SJCRH30 (cell line): ENCODE measurements around the gene LIFR. TPM values are rescaled to one million over a fixed set of nuclear protein-coding genes. Genes with fewer than 3 reads are reported as not detected.
"Not testable (repeated sequence)": the region's sequence is repeated elsewhere in the genome, so short reads cannot be mapped to it uniquely, and the experiment has no call there.

Experiments
- DNase-seq, 2 experiments: peaks; one replicate each; pipeline ENCODE4 v3.0.0-alpha.2; 2015 to 2020
- H3K27ac ChIP-seq: fragments of 250-450 bp; sonication (Bioruptor Pico); 2 replicates; pipeline ENCODE4 v1.5.1; 2020; ENCODE audit warnings: mild to moderate bottlenecking, moderate library complexity
- H3K27me3 ChIP-seq: fragments of 250-450 bp; sonication (Bioruptor Pico); 2 replicates; pipeline ENCODE4 v1.5.1; 2020; ENCODE audit warnings: mild to moderate bottlenecking, moderate library complexity
- H3K36me3 ChIP-seq: fragments of 250-450 bp; sonication (Bioruptor Pico); 2 replicates; pipeline ENCODE4 v1.5.1; 2020; ENCODE audit warnings: mild to moderate bottlenecking, moderate library complexity
- H3K4me1 ChIP-seq: fragments of 250-450 bp; sonication (Bioruptor Pico); 2 replicates; pipeline ENCODE4 v1.5.1; 2020; ENCODE audit warnings: mild to moderate bottlenecking, moderate library complexity
- H3K4me3 ChIP-seq: fragments of 250-450 bp; sonication (Bioruptor Pico); 2 replicates; pipeline ENCODE4 v1.5.1; 2020; ENCODE audit warnings: mild to moderate bottlenecking, moderate library complexity
- H3K9me3 ChIP-seq: fragments of 250-450 bp; sonication (Bioruptor Pico); replicated peaks from 2 replicates; pipeline ENCODE4 v1.5.1; 2020; ENCODE audit warnings: mild to moderate bottlenecking, moderate library complexity
- total RNA-seq: library from RNA; depleted of rRNA; stranded (reverse); fragments of >200 nt; shearing (Covaris generic); gene quantifications from 2 replicates; pipeline ENCODE4 v1.2.3, GENCODE V29; 2014

The LIFR gene
- total RNA-seq, 1 experiment from 2014 or later = 30.6 TPM

DNA sequence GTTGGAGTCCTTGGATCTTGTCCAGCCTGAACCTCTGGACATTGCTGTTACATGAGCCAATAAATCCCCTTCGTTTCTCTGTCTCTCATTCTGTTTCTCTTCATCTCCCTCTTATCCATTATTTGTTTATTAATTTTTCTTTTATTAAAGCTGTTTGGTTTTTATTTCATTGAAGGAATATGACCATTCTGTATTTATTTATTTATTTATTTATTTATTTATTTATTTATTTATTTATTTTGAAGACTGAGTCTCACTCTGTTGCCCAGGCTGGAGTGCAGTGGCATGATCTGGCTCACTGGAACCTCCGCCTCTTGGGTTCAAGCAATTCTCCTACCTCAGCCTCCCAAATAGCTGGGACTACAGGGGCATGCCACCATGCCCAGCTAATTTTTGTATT, 10.9 kb upstream of the LIFR start:
- H3K36me3 ChIP-seq, H3K4me1 ChIP-seq, DNase-seq, H3K27me3 ChIP-seq, H3K9me3 ChIP-seq, H3K27ac ChIP-seq, H3K4me3 ChIP-seq: not testable (repeated sequence)

DNA sequence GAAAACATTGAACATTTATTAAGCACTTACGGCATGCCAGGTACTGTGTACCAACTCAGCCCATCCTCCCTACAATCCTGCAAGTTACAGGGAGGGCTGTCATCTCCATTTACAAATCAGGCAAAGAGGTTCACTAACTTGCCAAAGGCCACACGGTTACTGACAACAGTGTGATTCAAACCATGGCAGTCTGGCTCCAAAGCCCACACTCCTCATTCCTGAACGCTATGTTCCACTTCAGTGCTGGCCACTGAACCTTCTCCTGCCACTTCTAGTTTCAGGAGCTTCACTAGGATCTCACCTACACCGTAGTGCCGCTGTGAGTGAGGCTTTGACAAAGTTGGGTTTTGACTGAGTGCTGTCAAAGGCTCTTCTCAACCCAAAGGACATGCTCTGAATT, 7.2 kb upstream of the LIFR start:
- Histone ChIP-seq H3K4me1 (no peaks in the 10 kb centered on the region), H3K9me3 (no peaks in the 10 kb centered on the region), H3K27ac (no peak overlapping the region), H3K27me3 (no peaks in the 10 kb centered on the region; the same call in 1 of the 2 replicates), H3K4me3 (no peak overlapping the region), H3K36me3 (no peaks in the 10 kb centered on the region)
- no peak for DNase-seq

DNA sequence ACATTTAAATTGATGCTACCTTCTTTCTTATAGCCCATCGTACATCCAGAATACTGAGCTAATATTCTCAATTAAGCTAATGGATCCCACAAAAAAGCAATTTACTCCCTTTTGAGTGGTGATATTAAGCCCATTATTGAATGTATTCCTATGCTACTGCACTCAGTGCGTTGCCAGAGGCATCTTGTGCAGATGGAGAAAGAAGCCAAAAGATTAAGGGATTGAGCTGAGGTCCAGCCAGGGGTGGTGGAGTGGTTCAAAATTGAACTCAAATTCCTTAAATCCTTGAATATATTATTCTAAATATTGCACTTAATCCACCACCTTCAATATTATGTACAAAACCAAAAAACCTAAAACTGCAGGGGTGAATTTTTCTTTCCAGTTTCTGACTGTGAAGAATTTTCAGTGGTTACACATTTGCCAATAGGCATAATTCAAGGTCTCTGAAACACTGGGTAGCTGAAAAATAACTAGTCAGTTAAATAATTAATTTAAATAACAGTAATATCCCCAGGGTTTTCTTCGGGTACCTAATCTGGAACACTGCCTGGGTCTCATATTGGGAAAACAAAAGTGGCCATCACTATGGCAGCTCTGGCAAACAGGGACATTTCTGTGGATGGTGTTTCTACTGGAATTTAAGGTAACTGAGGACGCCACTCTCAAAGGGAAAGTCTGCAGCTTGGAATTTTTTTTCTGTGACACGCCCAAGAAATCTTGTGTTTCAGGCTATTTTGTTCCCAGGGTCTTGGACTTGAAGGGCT, 6.2 kb upstream of the LIFR start:
- Histone ChIP-seq H3K27me3 (no peaks in the 10 kb centered on the region; the same call in 1 of the 2 replicates), H3K4me1 (no peaks in the 10 kb centered on the region), H3K9me3 (no peaks in the 10 kb centered on the region), H3K4me3 (no peak overlapping the region), H3K36me3 (no peaks in the 10 kb centered on the region), H3K27ac (no peak overlapping the region)
- DNase-seq = no peak

DNA sequence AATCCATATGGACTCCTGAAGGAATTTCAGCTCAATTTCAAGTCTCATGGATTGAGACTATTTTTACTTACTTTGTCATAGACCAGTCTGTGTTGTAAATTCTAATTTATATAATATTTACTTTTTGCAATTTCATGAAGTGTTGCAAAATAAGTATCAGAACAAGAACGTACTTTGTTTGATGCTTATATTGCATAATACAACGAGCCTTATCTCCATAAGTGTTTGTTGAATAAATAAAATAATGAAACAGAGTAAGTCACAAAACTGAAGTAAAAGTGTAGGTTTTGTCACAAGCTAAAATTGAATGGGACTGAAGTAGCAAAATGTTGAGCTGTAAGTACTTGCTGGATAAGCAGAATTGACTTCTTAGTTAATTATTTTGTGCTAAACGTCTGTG, 3.0 kb upstream of the LIFR start:
- no peak overlapping the region for H3K27ac ChIP-seq

DNA sequence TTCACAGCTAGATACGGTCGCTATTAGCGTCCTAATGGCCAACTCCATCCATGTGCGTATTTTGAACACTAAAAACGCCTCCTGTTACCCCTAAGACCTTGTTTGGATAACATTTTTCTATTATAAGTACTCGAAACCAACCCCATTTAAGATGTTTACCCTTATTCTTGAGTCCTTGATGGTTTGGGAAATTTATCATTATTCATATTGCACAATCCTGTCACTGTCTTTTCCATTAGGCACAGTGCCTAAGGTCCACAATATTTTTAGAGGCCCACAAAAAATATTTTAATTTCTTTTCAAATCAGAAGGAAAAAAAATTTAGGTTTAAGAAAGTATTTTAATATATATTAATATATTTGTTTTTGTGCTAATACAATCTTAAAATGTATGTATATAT, 1.3 kb upstream of the LIFR start:
- Histone ChIP-seq H3K27me3 (no peaks in the 10 kb centered on the region), H3K4me3 (peak overlapping the region; percentile 93), H3K4me1 (peaks cover 5% of the 10 kb centered on the region; the same call in 1 of the 2 replicates), H3K36me3 (no peaks in the 10 kb centered on the region), H3K27ac (no peak overlapping the region), H3K9me3 (no peaks in the 10 kb centered on the region)
- no peak for DNase-seq

More for the DNA sequence above, 3.0 kb upstream of the LIFR start:
- H3K9me3 ChIP-seq = no peaks in the 10 kb centered on the region
- H3K27me3 ChIP-seq = no peaks in the 10 kb centered on the region
- no peaks in the 10 kb centered on the region for H3K36me3 ChIP-seq
- no peak overlapping the region for H3K4me3 ChIP-seq
- no peak for DNase-seq
- H3K4me1 ChIP-seq = peaks cover 5% of the 10 kb centered on the region; the same call in 1 of the 2 replicates

DNA sequence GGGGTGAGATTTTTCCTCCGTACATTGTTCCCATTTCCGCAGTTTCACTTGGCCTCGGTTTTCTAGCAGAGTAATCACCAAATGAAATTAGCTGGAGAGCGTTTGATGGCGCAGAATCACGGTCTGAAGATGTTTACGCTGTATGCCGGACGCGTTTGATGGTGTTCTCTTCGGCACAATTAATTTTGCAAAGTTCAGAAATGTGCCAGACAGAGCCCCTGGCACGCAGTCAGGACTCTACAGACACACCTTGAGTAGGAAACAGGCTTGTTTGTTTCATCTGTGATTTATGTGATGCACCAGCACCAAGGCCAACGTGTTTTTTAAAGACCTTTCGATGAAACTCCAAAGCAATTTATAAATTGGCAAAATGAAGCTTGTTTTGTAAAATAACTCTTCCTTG, 863 bp upstream of the LIFR start:
- Histone ChIP-seq H3K4me1 (peaks cover 5% of the 10 kb centered on the region; the same call in 1 of the 2 replicates), H3K27me3 (no peaks in the 10 kb centered on the region), H3K9me3 (no peaks in the 10 kb centered on the region), H3K4me3 (peak overlapping the region; percentile 93), H3K27ac (peak overlapping the region; percentile 78), H3K36me3 (no peaks in the 10 kb centered on the region)
- no peak for DNase-seq

DNA sequence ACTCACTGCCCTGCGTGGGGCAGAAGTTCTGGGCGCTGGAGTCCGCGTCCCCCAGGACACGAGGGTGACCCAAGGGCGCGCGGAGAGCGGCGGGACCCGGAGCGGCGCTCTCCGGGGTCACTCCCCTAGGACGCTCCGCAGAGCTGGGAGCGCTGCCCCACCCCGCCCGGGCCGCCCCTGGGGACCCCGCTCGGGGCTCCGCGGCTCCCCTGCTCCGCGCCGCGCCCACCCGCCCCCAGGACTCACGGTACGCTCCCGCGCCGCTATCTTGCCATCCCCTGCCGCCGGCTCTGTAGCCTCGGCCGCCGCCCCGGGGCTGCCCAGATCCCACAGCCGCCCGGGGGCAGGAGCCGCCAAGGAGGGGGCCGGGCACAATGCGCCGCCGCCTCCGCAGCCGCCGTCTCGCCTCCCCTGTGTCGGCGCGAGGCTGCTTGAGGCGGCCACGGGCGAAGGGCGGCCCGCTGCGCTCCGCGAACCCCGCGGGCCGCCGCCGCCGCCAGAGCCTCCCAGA, 303 bp downstream of the LIFR start:
- peak overlapping the region; percentile 3; the same call in 1 of the 2 replicates for H3K27ac ChIP-seq
- H3K9me3 ChIP-seq = no peaks in the 10 kb centered on the region
- peaks cover 5% of the 10 kb centered on the region; the same call in 1 of the 2 replicates for H3K4me1 ChIP-seq
- no peak for DNase-seq
- H3K4me3 ChIP-seq = peak overlapping the region; percentile 93
- no peaks in the 10 kb centered on the region for H3K27me3 ChIP-seq
- H3K36me3 ChIP-seq = no peaks in the 10 kb centered on the region

DNA sequence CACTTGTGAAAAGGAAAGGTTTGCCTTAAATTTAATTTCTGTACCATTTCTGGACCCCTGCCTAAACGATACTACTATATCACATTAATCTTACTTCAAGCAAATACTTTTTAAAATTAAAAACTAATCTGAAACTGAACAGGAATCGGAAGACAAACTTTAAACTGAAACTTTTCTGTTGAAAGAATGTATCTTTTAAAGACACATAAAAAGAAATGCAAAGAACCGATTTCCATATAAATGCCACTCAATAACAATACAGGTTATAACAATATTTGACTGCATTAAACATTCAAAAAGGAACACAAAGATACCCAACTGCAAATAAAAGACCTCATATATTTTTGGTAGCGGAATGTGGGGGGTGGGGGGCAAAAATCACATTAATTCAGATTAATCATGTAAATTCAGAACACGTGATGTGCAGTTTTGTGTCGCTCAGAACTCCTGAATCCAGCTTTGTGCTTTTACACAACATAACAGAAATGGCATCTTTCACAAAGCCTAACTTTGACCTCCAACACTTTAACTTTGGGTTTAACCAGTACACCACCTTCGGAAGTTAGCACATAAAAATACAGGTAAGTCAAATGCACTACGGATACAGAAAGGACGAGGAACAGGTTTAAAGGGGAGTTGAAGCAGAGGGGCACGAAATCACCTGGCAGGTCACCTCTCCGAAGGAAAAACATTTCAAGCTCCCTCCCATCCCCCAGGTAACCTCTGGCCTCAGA, 925 bp downstream of the LIFR start:
- Histone ChIP-seq H3K36me3 (no peaks in the 10 kb centered on the region), H3K9me3 (no peaks in the 10 kb centered on the region), H3K4me1 (peaks cover 5% of the 10 kb centered on the region; the same call in 1 of the 2 replicates), H3K27me3 (no peaks in the 10 kb centered on the region), H3K4me3 (peak overlapping the region; percentile 93), H3K27ac (peak overlapping the region; percentile 3; the same call in 1 of the 2 replicates)
- DNase-seq = peak in 1 of 2 experiments; percentile 27

DNA sequence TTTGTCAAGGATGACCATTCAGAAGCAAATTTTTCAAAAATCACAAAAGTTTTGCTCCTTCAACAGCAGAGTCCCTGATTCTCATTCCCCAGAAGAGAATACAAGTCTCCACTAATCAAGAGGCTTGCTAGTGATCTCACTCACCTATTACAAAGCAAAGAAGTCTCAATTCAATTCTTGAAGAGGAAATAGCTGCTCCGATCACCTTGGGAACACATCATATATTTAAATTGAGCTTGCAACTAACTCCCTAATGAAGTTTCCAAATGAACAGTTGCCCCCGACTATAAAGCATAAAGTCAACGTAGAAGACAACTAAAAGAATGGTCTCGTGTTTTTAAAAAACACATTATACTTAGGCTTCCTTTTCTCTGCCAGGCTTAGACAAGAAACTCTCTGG, 1.6 kb downstream of the LIFR start:
- Histone ChIP-seq H3K36me3 (no peaks in the 10 kb centered on the region), H3K4me3 (peak overlapping the region; percentile 93; the same call in 1 of the 2 replicates), H3K9me3 (no peaks in the 10 kb centered on the region), H3K27me3 (no peaks in the 10 kb centered on the region), H3K4me1 (peaks cover 10% of the 10 kb centered on the region), H3K27ac (no peak overlapping the region)
- no peak for DNase-seq

DNA sequence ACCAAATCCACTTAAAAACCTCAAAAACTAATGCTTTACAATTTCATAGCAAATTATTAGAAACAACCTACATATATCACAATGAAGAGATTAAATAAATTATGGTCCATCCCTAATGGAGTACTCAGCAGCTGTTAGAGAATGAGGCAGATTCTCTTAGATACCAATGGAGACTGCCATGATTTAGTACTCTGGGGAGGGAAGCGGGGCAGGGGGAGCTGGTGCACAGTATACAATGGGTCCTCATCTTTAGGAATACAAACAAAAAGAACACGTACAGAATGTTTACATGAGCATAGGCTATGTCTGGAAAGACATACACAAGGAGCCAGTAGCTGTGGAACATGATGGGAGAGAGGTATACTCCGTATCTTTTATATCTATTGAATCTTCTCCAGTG, 2.0 kb downstream of the LIFR start:
- Histone ChIP-seq H3K4me1 (peaks cover 12% of the 10 kb centered on the region), H3K36me3 (no peaks in the 10 kb centered on the region), H3K4me3 (no peak overlapping the region)

DNA sequence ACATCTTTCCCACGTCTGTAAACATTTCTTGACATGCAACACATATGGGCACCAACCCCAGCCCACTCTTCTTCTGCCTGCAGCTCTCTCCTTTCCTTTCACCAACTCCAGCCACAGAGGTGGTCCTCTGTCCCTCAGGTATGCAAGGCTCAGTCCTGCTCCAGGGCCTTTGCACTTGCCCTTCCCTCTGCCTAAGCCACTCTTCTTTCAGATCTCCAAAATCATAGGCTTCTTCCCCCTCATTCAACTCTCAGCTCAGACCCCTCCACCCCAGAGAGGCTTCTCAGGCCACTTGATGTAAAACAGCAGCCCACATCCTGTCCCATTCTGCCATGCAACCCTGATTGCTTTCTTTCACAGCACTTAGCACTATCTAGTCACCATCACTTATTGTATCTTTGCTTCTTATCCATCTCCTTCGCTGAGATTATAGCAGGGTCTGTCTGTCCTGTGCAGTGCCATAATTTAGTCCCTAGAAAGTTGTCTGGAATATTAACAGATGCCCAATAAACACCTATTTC, 3.4 kb downstream of the LIFR start:
- no peak overlapping the region for H3K4me3 ChIP-seq

More for the DNA sequence above, 2.0 kb downstream of the LIFR start:
- H3K27me3 ChIP-seq = no peaks in the 10 kb centered on the region
- no peak for DNase-seq
- no peaks in the 10 kb centered on the region for H3K9me3 ChIP-seq
- no peak overlapping the region for H3K27ac ChIP-seq

DNA sequence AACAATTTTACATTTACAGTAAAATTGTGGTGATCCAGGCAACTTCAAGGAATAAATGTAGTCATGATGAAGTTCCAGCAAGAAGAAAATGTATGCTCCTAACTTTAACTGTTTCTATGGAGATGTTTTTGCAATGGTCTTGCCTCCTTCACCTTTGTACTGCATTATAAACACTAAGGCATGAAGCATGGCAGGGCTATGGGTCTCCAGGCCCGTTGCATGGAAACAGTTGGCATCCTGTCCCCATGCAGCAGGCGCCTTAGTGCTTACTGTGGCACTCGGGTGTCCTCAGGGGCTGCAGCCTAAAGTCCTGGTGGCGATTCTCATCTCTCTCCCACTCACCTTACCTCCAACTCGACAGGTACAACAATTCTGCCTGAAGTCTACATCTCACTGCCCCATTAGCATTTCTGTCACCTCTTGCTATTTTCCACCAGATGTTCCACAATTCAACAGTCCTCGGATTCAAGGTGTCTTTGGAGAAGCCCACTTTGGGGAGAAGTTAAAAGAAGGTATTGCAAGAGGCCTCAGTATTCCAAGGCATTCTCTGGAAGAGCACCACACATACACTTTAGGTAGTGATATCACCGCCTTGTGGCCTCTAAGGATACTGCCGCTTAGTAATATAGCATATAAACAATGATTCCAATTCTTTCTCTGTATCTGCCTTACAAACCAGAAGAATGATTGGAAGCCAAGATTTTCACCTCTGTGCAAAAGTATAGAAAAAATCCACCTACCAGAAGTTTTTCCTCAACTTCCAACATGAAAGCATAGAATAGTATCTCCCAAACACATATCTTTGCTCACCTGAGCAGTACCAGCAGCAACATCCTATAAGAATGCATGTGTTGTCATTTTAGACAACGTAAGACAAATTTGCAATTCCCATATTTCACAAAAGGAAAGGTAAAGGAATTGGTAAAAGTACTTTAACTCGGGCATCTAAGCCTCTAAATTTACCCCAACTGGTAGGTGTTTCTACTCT, 5.1 kb downstream of the LIFR start:
- peak; percentile 53 to 76 for DNase-seq
- H3K4me1 ChIP-seq = peaks cover 22% of the 10 kb centered on the region

More for the DNA sequence above, 3.4 kb downstream of the LIFR start:
- Histone ChIP-seq H3K27ac (no peak overlapping the region), H3K27me3 (no peaks in the 10 kb centered on the region), H3K4me1 (peaks cover 19% of the 10 kb centered on the region), H3K9me3 (no peaks in the 10 kb centered on the region), H3K36me3 (no peaks in the 10 kb centered on the region)
- DNase-seq = no peak

DNA sequence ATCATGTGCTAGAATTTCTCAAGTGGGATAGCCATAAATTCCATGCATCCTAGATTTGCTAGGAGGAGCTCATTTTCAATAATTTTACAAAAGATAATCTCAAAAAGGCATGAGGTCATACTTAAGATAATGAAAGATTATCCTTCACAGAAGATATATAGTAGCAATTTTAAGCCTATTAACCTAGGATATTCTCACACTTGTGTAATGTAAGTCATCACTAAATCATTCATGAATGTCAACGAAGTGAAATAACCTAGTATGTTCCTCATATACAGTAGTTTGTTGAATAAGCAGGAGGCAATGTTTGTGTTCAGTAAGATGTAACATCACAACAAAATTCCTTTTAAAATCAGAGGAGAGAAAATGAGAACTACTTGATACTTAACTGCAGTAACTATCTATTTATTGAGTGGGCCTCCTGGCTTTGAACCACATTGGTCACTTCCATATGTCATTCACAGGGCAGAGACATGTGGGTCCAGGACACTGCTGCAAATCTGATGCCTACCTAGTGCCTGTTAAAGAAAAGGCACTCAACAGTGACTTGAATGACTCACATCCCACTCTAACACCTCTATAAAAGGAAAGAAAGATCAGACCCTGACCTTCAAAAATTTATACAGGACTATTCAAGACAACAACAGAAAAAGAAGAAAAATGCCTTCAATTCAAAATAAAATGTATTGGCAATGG, 8.2 kb downstream of the LIFR start:
- Histone ChIP-seq H3K27me3 (no peaks in the 10 kb centered on the region), H3K4me3 (no peak overlapping the region), H3K9me3 (no peaks in the 10 kb centered on the region), H3K36me3 (no peaks in the 10 kb centered on the region), H3K4me1 (peaks cover 16% of the 10 kb centered on the region; the same call in 1 of the 2 replicates), H3K27ac (no peak overlapping the region)
- DNase-seq = no peak

More for the DNA sequence above, 5.1 kb downstream of the LIFR start:
- Histone ChIP-seq H3K27me3 (no peaks in the 10 kb centered on the region), H3K36me3 (no peaks in the 10 kb centered on the region), H3K9me3 (no peaks in the 10 kb centered on the region), H3K4me3 (no peak overlapping the region), H3K27ac (no peak overlapping the region)
